Measurements from ENCODE around the gene PHPT1. TPM values are rescaled to one million over a fixed set of nuclear protein-coding genes. Genes with fewer than 3 reads are reported as not detected.

PHPT1 gene
- total RNA-seq, 1 experiment from 2014 or later: 94.7 TPM

- Histone ChIP-seq H3K9me3 (ENCODE audit: low read depth, low read length, poor library complexity, severe bottlenecking) (no peaks in the 10 kb centered on the region), H3K27ac (ENCODE audit: low read depth, low read length, poor library complexity, severe bottlenecking) (no peak within 1 kb of the TSS), H3K27me3 (replicated peaks; ENCODE audit: insufficient read depth, low read depth, low read length, poor library complexity) (no peaks in the 10 kb centered on the region), H3K4me3 (ENCODE audit: low read depth, low read length, poor library complexity, severe bottlenecking) (no peak within 1 kb of the TSS), H3K36me3 (ENCODE audit: insufficient read depth, low read length, poor library complexity, severe bottlenecking) (no peaks in the 10 kb centered on the region), H3K4me1 (ENCODE audit: insufficient read depth, low read length, poor library complexity, severe bottlenecking) (peaks cover 9% of the 10 kb centered on the region)
- TF ChIP-seq EZH2 (IDR thresholded peaks at IDR 0.05; ENCODE audit: borderline replicate concordance, low read depth, low read length, poor library complexity, severe bottlenecking) (no peak), CTCF (conservative IDR thresholded peaks at IDR 0.05; ENCODE audit: low read depth, low read length) (no peak)
- ChIA-PET CTCF (no interaction called here), POLR2A (ENCODE audit: low non-redundant PET) (no interaction called here)
- DNase-seq (ENCODE audit: low spot score): no peak
- no TSS peak for BruUV-seq (replicated peaks)
- intact Hi-C loops (cut with micrococcal nuclease; ENCODE audit: unreplicated experiment): no loop called here
Measured at GRCh38 chr9:136851941-136852663, 2.9 kb downstream of the PHPT1 start, which contains the start of gene MAMDC4. MAMDC4 (plus strand) TSS chr9:136852346; CDS start chr9:136852417, 71 bp downstream.

- no peaks in the 10 kb centered on the region for H3K9me3 ChIP-seq (ENCODE audit: low read depth, low read length, poor library complexity, severe bottlenecking)
- H3K27me3 ChIP-seq (replicated peaks; ENCODE audit: insufficient read depth, low read depth, low read length, poor library complexity): no peaks in the 10 kb centered on the region
- H3K36me3 ChIP-seq (ENCODE audit: insufficient read depth, low read length, poor library complexity, severe bottlenecking): no peaks in the 10 kb centered on the region
- intact Hi-C loops (cut with micrococcal nuclease; ENCODE audit: unreplicated experiment): no loop called here
- ChIA-PET CTCF (no interaction called here), POLR2A (ENCODE audit: low non-redundant PET) (no interaction called here)
- TF ChIP-seq CTCF (conservative IDR thresholded peaks at IDR 0.05; ENCODE audit: low read depth, low read length) (no peak), EZH2 (IDR thresholded peaks at IDR 0.05; ENCODE audit: borderline replicate concordance, low read depth, low read length, poor library complexity, severe bottlenecking) (no peak)
- H3K4me3 ChIP-seq (ENCODE audit: low read depth, low read length, poor library complexity, severe bottlenecking): no peak overlapping the region
- no TSS peak for BruUV-seq (replicated peaks)
- H3K4me1 ChIP-seq (ENCODE audit: insufficient read depth, low read length, poor library complexity, severe bottlenecking): peaks cover 9% of the 10 kb centered on the region
- no peak overlapping the region for H3K27ac ChIP-seq (ENCODE audit: low read depth, low read length, poor library complexity, severe bottlenecking)
- DNase-seq (ENCODE audit: low spot score): no peak
Measured at GRCh38 chr9:136852664-136853595, 3.7 kb downstream of the PHPT1 start.

GRCh38 chr9:136853596-136854112 is 4.4 kb downstream of the PHPT1 start:
- no peaks in the 10 kb centered on the region for H3K27me3 ChIP-seq (replicated peaks; ENCODE audit: insufficient read depth, low read depth, low read length, poor library complexity)
- DNase-seq (ENCODE audit: low spot score): no peak
- no peak overlapping the region for H3K27ac ChIP-seq (ENCODE audit: low read depth, low read length, poor library complexity, severe bottlenecking)
- no peak overlapping the region for H3K4me3 ChIP-seq (ENCODE audit: low read depth, low read length, poor library complexity, severe bottlenecking)
- H3K4me1 ChIP-seq (ENCODE audit: insufficient read depth, low read length, poor library complexity, severe bottlenecking): peaks cover 9% of the 10 kb centered on the region
- H3K9me3 ChIP-seq (ENCODE audit: low read depth, low read length, poor library complexity, severe bottlenecking): no peaks in the 10 kb centered on the region
- intact Hi-C loops (cut with micrococcal nuclease; ENCODE audit: unreplicated experiment): no loop called here
- ChIA-PET CTCF (no interaction called here), POLR2A (ENCODE audit: low non-redundant PET) (no interaction called here)
- H3K36me3 ChIP-seq (ENCODE audit: insufficient read depth, low read length, poor library complexity, severe bottlenecking): no peaks in the 10 kb centered on the region
- no TSS peak for BruUV-seq (replicated peaks)
- TF ChIP-seq EZH2 (IDR thresholded peaks at IDR 0.05; ENCODE audit: borderline replicate concordance, low read depth, low read length, poor library complexity, severe bottlenecking): no peak
- TF ChIP-seq CTCF (conservative IDR thresholded peaks at IDR 0.05; ENCODE audit: low read depth, low read length): no peak
